HG03378 (cell line): Measurements from ENCODE around the gene APLP2.

Experiments used
- ATAC-seq: cut with Tn5 transposase; IDR thresholded peaks from one replicate; pipeline ENCODE4 v1.9.1; 2021; ENCODE audit warnings: mild to moderate bottlenecking, moderate library complexity; ENCODE audit not compliant: unreplicated experiment

Gene APLP2

GRCh38 chr11:130144141-130144540, 74.4 kb downstream of the APLP2 start:
- ATAC-seq = no peak

- ATAC-seq = no peak
Observed at GRCh38 chr11:130144861-130145281, 75.2 kb downstream of the APLP2 start.

- no peak for ATAC-seq
Observed at GRCh38 chr11:130145311-130145812, 75.7 kb downstream of the APLP2 start.

- no peak for ATAC-seq
Observed at GRCh38 chr11:130145975-130146776, 76.5 kb downstream of the APLP2 start.

- no peak for ATAC-seq
Observed at GRCh38 chr11:130146796-130147195, 77.1 kb downstream of the APLP2 start.

GRCh38 chr11:130148796-130149326, 79.2 kb downstream of the APLP2 start:
- ATAC-seq = no peak

GRCh38 chr11:130150790-130151189, 81.1 kb downstream of the APLP2 start:
- no peak for ATAC-seq

GRCh38 chr11:130151196-130151595, 81.5 kb downstream of the APLP2 start:
- peak; percentile 46 for ATAC-seq

GRCh38 chr11:130156108-130157022, 86.7 kb downstream of the APLP2 start:
- no peak for ATAC-seq

GRCh38 chr11:130157101-130157500, 87.4 kb downstream of the APLP2 start:
- no peak for ATAC-seq

- ATAC-seq = no peak
Observed at GRCh38 chr11:130157840-130158239, 88.1 kb downstream of the APLP2 start.

- no peak for ATAC-seq
Observed at GRCh38 chr11:130159139-130159538, 89.4 kb downstream of the APLP2 start.

GRCh38 chr11:130159657-130160497, 90.2 kb downstream of the APLP2 start, which contains the start of gene ST14:
Gene ST14, plus strand, starts transcription at chr11:130159782. Its CDS starts 198 bp downstream, at chr11:130159980.
- no peak for ATAC-seq

GRCh38 chr11:130160498-130161155, 90.9 kb downstream of the APLP2 start:
- ATAC-seq = no peak

GRCh38 chr11:130161441-130162145, 91.9 kb downstream of the APLP2 start:
- ATAC-seq = no peak

GRCh38 chr11:130162733-130163132, 93.0 kb downstream of the APLP2 start:
- no peak for ATAC-seq

GRCh38 chr11:130163346-130164220, 93.9 kb downstream of the APLP2 start:
- no peak for ATAC-seq

GRCh38 chr11:130164221-130164570, 94.5 kb downstream of the APLP2 start:
- no peak for ATAC-seq
